Suprapubic skin (tissue), 4 donors: ENCODE data around the gene VTA1.

Experiments
- POLR2A ChIP-seq, 2 donors: fragments of 450-650 bp; IDR thresholded peaks; one replicate each; pipeline ENCODE4 v1.6.1; 2017; ENCODE audit warnings: antibody characterized with exemption in 2 of 2, mild to moderate bottlenecking in 2 of 2, moderate library complexity in 2 of 2
- POLR2AphosphoS5 ChIP-seq, 3 donors: sonication (generic); formaldehyde crosslinking; IDR thresholded peaks; one replicate each; pipeline ENCODE4 v1.6.1; 2017; ENCODE audit warnings: antibody characterized with exemption in 3 of 3
- TF ChIP-seq, protein P1 (sequence below), 2 donors: fragments of 200-600 bp in 1 of 2; fragments of 450-650 bp in 1 of 2; sonication (generic) in 1 of 2; IDR thresholded peaks; one replicate each; pipeline ENCODE4 v1.5.1; 2016 to 2019; ENCODE audit warnings: antibody characterized with exemption in 2 of 2, mild to moderate bottlenecking in 1 of 2, moderate library complexity in 1 of 2

DNA sequence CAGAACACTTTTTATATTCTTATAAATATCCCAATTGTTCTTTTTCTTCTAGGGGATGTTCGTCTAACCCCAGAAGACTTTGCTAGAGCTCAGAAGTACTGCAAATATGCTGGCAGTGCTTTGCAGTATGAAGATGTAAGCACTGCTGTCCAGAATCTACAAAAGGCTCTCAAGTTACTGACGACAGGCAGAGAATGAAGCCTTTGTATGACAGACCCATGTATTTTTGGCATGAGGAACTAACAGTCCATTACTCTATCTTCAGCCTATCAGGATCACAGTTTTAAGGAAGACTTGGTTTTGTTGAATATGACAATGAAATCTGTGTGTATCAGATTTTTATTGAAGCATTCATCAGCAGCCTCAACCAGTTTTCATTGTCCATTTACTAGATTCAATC, 71.4 kb downstream of the VTA1 start:
- TF ChIP-seq, protein P1, sequence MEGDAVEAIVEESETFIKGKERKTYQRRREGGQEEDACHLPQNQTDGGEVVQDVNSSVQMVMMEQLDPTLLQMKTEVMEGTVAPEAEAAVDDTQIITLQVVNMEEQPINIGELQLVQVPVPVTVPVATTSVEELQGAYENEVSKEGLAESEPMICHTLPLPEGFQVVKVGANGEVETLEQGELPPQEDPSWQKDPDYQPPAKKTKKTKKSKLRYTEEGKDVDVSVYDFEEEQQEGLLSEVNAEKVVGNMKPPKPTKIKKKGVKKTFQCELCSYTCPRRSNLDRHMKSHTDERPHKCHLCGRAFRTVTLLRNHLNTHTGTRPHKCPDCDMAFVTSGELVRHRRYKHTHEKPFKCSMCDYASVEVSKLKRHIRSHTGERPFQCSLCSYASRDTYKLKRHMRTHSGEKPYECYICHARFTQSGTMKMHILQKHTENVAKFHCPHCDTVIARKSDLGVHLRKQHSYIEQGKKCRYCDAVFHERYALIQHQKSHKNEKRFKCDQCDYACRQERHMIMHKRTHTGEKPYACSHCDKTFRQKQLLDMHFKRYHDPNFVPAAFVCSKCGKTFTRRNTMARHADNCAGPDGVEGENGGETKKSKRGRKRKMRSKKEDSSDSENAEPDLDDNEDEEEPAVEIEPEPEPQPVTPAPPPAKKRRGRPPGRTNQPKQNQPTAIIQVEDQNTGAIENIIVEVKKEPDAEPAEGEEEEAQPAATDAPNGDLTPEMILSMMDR (IDR thresholded peaks at IDR 0.05): no peak
- TF ChIP-seq POLR2AphosphoS5 (IDR thresholded peaks at IDR 0.05) (no peak), POLR2A (IDR thresholded peaks at IDR 0.05) (no peak)
